OCI-LY1 (cell line): ENCODE measurements around the gene SH3BP5.

Experiments
- EZH2 ChIP-seq: fragments of 200-600 bp; sonication (generic), shearing (Covaris generic); IDR thresholded peaks from 2 replicates; pipeline ENCODE4 v1.8.0; 2017; ENCODE audit warnings: borderline replicate concordance, mixed run types, mild to moderate bottlenecking, antibody characterized with exemption, low read length, moderate library complexity, mixed read lengths
- TF ChIP-seq, protein P1 (sequence below): fragments of 200-600 bp; sonication (generic), shearing (Covaris generic); IDR thresholded peaks from 2 replicates; pipeline ENCODE4 v1.5.1; 2017; ENCODE audit warnings: mild to moderate bottlenecking, antibody characterized with exemption, low read length, moderate library complexity, mixed read lengths

DNA sequence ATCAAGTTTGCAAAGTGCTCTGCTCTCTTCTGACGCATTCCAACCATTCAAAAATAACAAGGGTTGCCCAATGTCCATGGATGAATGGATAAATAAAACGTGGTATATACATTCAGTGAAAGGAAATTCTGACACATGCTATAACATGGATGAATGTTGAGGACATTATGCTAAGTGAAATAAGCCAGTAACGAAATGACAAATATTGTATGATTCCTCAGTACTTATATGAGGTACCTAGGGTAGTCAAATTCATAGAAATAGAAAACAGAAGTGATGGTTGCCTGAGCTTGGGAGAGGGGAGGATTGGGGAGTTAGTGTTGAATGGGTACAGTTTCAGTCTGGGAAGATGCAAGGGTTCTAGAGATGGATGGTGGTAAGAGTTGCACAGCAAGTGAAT is 33.9 kb downstream of the SH3BP5 start:
- TF ChIP-seq, protein P1, sequence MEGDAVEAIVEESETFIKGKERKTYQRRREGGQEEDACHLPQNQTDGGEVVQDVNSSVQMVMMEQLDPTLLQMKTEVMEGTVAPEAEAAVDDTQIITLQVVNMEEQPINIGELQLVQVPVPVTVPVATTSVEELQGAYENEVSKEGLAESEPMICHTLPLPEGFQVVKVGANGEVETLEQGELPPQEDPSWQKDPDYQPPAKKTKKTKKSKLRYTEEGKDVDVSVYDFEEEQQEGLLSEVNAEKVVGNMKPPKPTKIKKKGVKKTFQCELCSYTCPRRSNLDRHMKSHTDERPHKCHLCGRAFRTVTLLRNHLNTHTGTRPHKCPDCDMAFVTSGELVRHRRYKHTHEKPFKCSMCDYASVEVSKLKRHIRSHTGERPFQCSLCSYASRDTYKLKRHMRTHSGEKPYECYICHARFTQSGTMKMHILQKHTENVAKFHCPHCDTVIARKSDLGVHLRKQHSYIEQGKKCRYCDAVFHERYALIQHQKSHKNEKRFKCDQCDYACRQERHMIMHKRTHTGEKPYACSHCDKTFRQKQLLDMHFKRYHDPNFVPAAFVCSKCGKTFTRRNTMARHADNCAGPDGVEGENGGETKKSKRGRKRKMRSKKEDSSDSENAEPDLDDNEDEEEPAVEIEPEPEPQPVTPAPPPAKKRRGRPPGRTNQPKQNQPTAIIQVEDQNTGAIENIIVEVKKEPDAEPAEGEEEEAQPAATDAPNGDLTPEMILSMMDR = no peak
- no peak for TF ChIP-seq EZH2
